COLO829 (cell line): ENCODE measurements around the gene PANK4.

Source experiments
- DNase-seq: peaks from one replicate; pipeline ENCODE4 v3.0.0; 2012; ENCODE audit warnings: low spot score

Gene PANK4

DNA sequence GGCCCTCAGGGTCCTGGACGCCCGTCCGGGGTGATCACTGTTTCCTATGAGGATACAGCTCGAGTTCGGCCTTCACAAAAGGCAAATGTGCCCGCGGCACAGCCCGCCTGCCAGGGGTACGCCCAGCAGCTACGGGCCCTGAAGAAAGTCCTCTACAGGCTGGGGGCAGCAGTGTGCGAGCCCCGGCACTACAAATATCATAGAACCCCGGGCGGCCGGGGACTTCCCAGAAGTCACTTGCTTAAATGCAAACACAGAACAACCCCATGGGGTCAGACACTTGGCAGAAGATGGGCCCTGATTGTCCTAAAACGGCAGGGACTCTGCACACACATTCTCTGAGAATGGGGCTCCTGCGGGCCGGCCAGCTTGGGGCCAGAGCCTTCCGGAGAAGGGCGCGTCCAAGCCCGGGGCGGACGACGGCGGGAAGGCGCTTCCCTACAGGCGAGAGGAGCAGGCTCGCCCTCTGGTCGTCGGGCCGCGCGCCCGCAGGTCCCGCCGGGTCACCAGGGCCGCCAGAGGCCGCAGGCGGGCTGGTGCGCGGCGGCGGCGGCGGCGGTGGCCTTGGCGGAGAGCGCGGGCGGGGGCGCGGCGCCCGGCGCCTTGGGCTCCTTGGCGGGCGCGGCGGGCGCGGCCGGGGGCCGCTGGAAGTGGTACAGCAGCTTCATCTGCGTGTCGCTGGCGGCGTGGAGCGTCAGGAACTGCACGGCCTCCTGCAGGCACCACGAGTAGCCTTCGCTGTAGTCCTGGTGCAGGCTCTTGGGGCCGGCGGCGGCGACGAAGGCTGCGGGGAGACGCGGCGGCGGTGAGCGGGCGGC, 2.8 kb upstream of the PANK4 start:
- DNase-seq = no peak

- DNase-seq = no peak
Observed at GRCh38 chr1:2528611-2528965, 2.2 kb upstream of the PANK4 start.

- DNase-seq = no peak
Observed at GRCh38 chr1:2528016-2528415, 1.6 kb upstream of the PANK4 start.

GRCh38 chr1:2527556-2527860, 1.1 kb upstream of the PANK4 start:
- no peak for DNase-seq

- DNase-seq = peak; percentile 14
Observed at GRCh38 chr1:2526824-2527555, 594 bp upstream of the PANK4 start.

DNA sequence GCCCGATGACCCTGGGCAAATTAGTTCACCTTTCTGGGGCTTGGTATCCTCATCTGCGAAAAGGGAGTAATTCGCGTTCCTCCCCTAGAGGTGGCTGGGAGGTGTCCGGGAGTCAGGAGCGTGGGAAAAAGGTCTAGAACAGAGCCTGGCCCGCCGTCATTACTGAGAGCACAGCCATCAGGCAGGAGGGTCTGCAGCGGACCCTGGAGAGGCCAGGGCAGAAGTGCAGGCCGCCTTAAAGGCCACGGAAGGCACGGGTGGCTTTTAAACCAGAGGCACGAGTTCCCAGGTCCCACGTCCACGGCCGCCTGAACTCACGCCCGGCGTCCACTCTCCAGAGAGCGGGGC, 850 bp downstream of the PANK4 start:
- DNase-seq = no peak

GRCh38 chr1:2523891-2524609, 2.3 kb downstream of the PANK4 start:
- no peak for DNase-seq

- DNase-seq = no peak
Observed at GRCh38 chr1:2523191-2523890, 3.1 kb downstream of the PANK4 start.

- DNase-seq = no peak
Observed at GRCh38 chr1:2522230-2522629, 4.2 kb downstream of the PANK4 start.

GRCh38 chr1:2520806-2521205, 5.6 kb downstream of the PANK4 start:
- DNase-seq = no peak

GRCh38 chr1:2520206-2520605, 6.2 kb downstream of the PANK4 start:
- DNase-seq = no peak

GRCh38 chr1:2519729-2520128, 6.7 kb downstream of the PANK4 start:
- DNase-seq = no peak

DNA sequence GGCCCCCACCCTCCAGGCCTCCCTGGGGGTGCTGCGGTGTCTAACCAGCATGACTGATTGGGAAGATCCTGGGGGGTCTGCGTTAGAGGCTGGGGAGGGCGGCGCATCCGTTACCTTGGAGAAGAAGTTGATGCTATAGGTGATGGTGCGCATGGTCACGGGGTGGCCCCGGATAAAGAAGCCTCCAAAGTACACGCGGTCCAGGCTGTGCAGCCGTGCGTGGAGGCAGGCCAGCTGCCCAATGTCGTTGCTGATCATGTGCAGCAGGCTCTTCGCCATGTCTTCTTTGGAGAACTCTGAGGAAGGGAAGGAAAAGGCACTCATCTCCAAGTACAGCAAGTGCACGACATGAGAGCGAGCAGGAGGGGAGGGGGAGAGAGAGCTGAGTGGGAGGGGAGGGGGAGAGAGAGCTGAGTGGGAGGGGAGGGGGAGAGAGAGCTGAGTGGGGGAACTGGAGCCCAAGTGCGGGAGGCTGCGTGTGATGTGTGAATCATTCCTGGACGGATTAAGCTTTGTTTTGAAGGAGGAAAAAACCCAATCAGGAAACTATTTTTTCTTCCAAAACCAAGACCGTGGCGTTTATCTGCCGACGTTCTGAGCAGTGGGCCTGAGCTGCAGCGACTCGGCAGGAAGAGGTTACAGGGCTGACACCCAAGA, 7.2 kb downstream of the PANK4 start:
- DNase-seq = no peak

GRCh38 chr1:2518528-2518927, 7.9 kb downstream of the PANK4 start:
- no peak for DNase-seq

DNA sequence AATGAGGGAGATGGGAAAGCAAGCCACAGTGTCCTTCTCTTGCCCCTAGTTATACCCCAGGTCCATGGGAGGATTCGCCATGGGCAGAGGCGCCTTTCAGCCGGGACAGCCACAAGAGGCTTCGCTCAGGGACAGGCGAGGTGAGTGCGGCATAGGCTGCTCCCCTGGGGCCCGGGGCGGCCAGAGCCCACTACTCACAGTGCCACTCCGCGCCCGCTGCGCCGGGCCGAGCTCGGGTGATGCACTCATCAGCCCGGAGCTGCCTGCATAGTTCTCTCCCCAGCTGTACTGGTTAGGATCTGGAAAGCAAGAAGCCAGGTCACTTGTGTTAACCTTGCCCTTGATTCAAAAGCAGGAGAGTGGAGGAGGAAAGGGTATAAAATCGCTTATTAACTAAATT, 8.4 kb downstream of the PANK4 start:
- DNase-seq = no peak

DNA sequence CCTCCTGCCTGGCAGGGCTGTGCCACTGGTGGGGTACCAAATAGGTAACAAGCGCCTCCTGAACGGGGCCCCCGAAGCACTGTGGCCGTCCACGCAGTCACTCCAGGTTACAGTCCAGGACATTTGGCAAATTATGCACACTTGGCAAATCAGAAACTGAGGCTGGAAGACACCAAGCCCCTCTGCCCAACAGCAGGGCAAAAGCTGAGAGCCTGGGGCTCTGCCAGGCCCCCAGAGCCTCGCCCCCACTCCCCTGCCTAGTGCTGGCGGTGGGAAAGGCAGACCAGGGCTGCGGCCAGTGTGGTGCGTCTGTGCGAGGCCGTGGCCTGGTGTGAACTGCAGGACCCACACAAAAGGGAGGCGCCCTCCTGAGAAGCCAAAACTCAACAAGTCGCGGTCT, 9.4 kb downstream of the PANK4 start:
- no peak for DNase-seq

- DNase-seq = no peak
Observed at GRCh38 chr1:2516124-2516523, 10.3 kb downstream of the PANK4 start.

DNA sequence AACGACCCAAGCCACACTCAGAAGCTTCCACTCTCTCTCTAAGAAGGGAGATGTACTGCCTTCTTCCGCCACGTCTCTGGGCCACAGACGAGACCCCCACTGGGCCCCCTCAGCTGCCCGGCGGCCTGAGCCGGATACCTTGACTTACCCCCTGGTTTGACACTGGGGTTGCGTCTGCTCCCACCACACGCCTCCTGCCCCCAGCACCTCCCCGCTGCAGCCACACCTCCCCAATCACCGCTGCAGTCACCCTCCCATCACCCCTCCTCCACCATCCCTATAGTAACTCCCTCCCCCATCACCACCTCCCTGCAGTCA, 10.7 kb downstream of the PANK4 start:
- no peak for DNase-seq

DNA sequence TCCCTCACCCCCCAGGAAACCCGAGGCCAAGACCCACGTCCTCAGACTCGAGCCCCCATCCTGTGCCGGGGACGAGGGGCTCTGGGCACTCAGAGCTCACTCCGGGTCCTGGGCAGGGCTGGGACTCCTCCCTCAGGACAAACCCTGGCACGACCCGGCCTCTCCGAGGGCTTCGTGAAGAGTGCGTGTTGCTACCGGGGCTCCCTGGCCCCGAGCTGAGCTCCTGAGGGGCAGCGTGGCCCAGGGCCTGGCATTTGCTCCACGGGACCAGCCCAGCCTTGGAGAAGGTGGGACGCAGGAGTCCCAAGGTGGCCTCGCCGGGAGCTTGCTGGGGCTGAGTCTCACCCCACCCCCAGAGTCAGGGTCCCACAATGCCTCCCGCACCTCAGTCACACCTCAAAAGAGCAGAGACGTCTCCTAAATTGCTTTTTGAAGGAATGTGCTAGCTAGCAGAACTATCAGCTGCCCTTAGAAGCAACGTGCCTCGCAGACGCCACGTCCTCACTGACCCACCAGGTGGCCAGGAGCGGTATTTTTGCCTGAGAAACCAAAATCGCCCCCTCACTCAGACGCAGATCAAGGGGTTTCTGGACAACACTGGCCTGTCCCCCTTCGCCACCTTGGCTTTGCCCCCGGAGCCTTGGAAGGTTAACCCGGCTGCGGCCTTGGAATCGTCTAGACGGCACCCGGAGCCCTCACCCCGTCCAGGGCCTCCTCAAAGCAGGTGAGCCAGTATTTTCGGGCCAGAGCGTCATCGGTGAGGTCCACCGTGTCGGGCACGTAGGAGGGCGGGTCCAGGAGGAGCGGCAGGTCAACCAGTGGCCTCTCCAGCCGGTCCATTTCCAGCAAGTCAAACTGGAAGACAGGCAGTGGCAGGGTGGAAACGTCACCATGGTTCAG, 11.3 kb downstream of the PANK4 start:
- no peak for DNase-seq

DNA sequence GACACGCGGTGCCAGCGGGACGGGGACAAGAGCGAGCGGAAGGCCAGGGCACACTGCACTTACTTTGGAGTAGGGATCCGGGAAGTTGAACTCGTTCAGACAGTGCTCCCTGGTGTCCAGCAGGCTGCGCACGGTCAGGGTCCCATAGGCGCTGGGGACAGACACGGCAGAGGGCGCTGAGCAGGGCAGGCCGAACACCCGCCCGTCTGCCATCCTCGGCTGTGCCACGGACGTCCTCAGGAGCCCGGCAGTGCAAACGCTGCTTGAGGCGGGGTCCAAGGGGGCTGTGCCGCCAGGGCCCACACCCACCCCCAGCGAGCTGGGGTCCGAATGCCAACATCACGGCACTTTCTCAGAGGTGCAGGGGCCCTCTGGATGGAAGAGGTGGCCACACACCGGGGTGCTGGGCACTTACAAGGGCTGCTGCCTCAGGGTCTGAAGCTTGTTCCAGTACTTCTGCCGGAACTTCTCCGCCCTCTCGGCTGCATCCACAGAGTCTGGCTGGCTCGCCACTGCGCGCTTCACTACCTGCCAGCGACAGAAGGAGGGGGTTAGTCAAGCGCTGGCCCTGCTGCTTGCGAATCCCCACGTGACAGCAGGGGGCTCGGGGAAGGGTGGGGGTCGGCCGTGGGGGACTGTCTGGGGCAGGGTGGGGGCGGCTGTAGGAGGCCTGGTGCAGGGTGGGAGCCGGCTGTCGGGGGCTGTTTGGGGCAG, 12.3 kb downstream of the PANK4 start:
- no peak for DNase-seq
